Keratinocyte (primary cell): Measurements from ENCODE around the gene CDC25A. TPM values are rescaled to one million over a fixed set of nuclear protein-coding genes. Genes with fewer than 3 reads are reported as not detected.

Experiments
- DNase-seq: peaks from one replicate; pipeline ENCODE4 v3.0.0-alpha.2; 2011; ENCODE audit warnings: low read depth, missing footprints, low spot score
- FAIRE-seq: peaks from 2 replicates; lab custom pipeline; 2011; peaks lifted over from hg19 to GRCh38; lab: Jason Lieb, UNC
- H2AFZ ChIP-seq: 2 replicates; pipeline ENCODE4 v1.6.0; 2012; ENCODE audit warnings: low read length, control low read depth, inconsistent platforms; ENCODE audit not compliant: control insufficient read depth
- H3K27ac ChIP-seq: 2 replicates; pipeline ENCODE4 v1.5.1; 2011; ENCODE audit warnings: low read length; ENCODE audit not compliant: control insufficient read depth, insufficient read depth
- H3K27me3 ChIP-seq: 3 replicates; pipeline ENCODE4 v1.6.0; 2011; ENCODE audit warnings: low read length; ENCODE audit not compliant: control insufficient read depth, insufficient read depth; ENCODE audit errors: extremely low read depth
- H3K36me3 ChIP-seq, 2 experiments: 2 replicates in 1 of 2; 3 replicates in 1 of 2; pipeline ENCODE4 v1.5.1; 2011; ENCODE audit warnings: low read length in 2 of 2, mild to moderate bottlenecking in 1 of 2; ENCODE audit not compliant: control insufficient read depth in 2 of 2, insufficient read depth in 2 of 2; ENCODE audit errors: extremely low read depth in 1 of 2
- H3K4me1 ChIP-seq: 3 replicates; pipeline ENCODE4 v1.5.1; 2011; ENCODE audit warnings: low read length; ENCODE audit not compliant: control insufficient read depth, insufficient read depth; ENCODE audit errors: extremely low read depth
- H3K4me2 ChIP-seq: 3 replicates; pipeline ENCODE4 v1.6.0; 2011; ENCODE audit warnings: low read depth, low read length; ENCODE audit not compliant: control insufficient read depth, insufficient read depth; ENCODE audit errors: extremely low read depth
- H3K4me3 ChIP-seq, 3 experiments: fragments of 200-600 bp in 1 of 3; sonication (generic) in 1 of 3; 2 replicates in 2 of 3; 3 replicates in 1 of 3; pipeline ENCODE4 v1.5.1; 2011 to 2016; ENCODE audit warnings: low read length in 3 of 3, mild to moderate bottlenecking in 3 of 3, control low read depth in 2 of 3, inconsistent platforms in 1 of 3, low read depth in 1 of 3, mixed read lengths in 1 of 3, mixed run types in 1 of 3, moderate library complexity in 1 of 3; ENCODE audit not compliant: control insufficient read depth in 2 of 3, insufficient read depth in 2 of 3; ENCODE audit errors: extremely low read depth in 1 of 3
- H3K79me2 ChIP-seq: 2 replicates; pipeline ENCODE4 v1.6.0; 2012; ENCODE audit warnings: low read length; ENCODE audit not compliant: control insufficient read depth, insufficient read depth
- H3K9ac ChIP-seq: 3 replicates; pipeline ENCODE4 v1.6.0; 2011; ENCODE audit warnings: low read length; ENCODE audit not compliant: control insufficient read depth, insufficient read depth; ENCODE audit errors: extremely low read depth
- H3K9me1 ChIP-seq: 3 replicates; pipeline ENCODE4 v1.6.0; 2011; ENCODE audit warnings: low read length; ENCODE audit not compliant: control insufficient read depth, insufficient read depth; ENCODE audit errors: extremely low read depth
- H3K9me3 ChIP-seq: 2 replicates; pipeline ENCODE4 v1.5.1; 2012; ENCODE audit warnings: low read depth, low read length; ENCODE audit not compliant: control insufficient read depth
- H4K20me1 ChIP-seq: 3 replicates; pipeline ENCODE4 v1.6.0; 2011; ENCODE audit warnings: low read length; ENCODE audit not compliant: control insufficient read depth, insufficient read depth; ENCODE audit errors: extremely low read depth
- CTCF ChIP-seq, 3 experiments: IDR thresholded peaks in 1 of 3; conservative IDR thresholded peaks in 1 of 3; optimal IDR thresholded peaks in 1 of 3; 2 replicates in 2 of 3; 3 replicates in 1 of 3; pipeline versions ENCODE3 to v1.5.1; 2011; ENCODE audit warnings: low read length in 3 of 3, mild to moderate bottlenecking in 3 of 3, moderate library complexity in 2 of 3, control low read depth in 1 of 3, inconsistent platforms in 1 of 3; ENCODE audit not compliant: insufficient read depth in 2 of 3; ENCODE audit errors: extremely low read depth in 1 of 3
- EZH2 ChIP-seq: IDR thresholded peaks from one replicate; pipeline ENCODE4 v1.6.1; 2012; ENCODE audit warnings: inconsistent platforms, mild to moderate bottlenecking, low read length, moderate library complexity
- dilution Hi-C: fragments of 300-500 bp; cut with MboI; formaldehyde crosslinking; loops from one replicate; pipeline ENCODE4 v1.7.0; 2020; ENCODE audit warnings: low sequenced_read_pairs; ENCODE audit not compliant: extremely low pct_ligation_motif_present
- polyA plus RNA-seq, 5 experiments: library from polyadenylated mRNA; depleted of rRNA in 3 of 5; stranded (reverse) in 3 of 5; stranded (forward) in 1 of 5; unstranded in 1 of 5; fragments of >200 nt; gene quantifications; 1 replicate in 1 of 5; 2 replicates in 3 of 5; 3 replicates in 1 of 5; pipeline versions ENCODE4 v1.2.1 to v1.2.3, GENCODE V29; 2011 to 2012; ENCODE audit warnings: missing spikeins in 2 of 5, low read depth in 1 of 5, low replicate concordance in 1 of 5

Gene CDC25A
- polyA plus RNA-seq, 1 donor (not counting 4 experiments of a cell fraction or from before 2014, with no cell fraction given) = 5.5 TPM

GRCh38 chr3:48122504-48122903 lies 65.7 kb downstream of the CDC25A start:
- Histone ChIP-seq H3K27ac (no peak overlapping the region), H4K20me1 (no peaks in the 10 kb centered on the region), H3K4me2 (no peak overlapping the region), H3K4me1 (peaks cover 12% of the 10 kb centered on the region), H3K4me3 (no peak overlapping the region), H3K9ac (no peak overlapping the region), H3K27me3 (no peaks in the 10 kb centered on the region), H3K36me3 (no peaks in the 10 kb centered on the region), H2AFZ (no peak overlapping the region), H3K9me3 (no peaks in the 10 kb centered on the region), H3K9me1 (no peaks in the 10 kb centered on the region), H3K79me2 (no peaks in the 10 kb centered on the region)
- DNase-seq (no peak), FAIRE-seq (no peak)
- TF ChIP-seq EZH2 = no peak
- no peak for TF ChIP-seq CTCF (optimal IDR thresholded peaks at IDR 0.05 in 1 of 3, IDR thresholded peaks at IDR 0.05 in 1 of 3, conservative IDR thresholded peaks at IDR 0.05 in 1 of 3; ENCODE audit: extremely low read depth in 1 of 3, insufficient read depth in 2 of 3, low read length in 3 of 3)
- dilution Hi-C loops = no loop called here

- Histone ChIP-seq H3K4me2 (no peak overlapping the region), H3K4me1 (peaks cover 9% of the 10 kb centered on the region), H3K9me1 (no peaks in the 10 kb centered on the region), H3K4me3 (no peak overlapping the region), H3K36me3 (no peaks in the 10 kb centered on the region), H3K27me3 (no peaks in the 10 kb centered on the region), H3K9ac (no peak overlapping the region), H3K79me2 (no peaks in the 10 kb centered on the region), H3K27ac (no peak overlapping the region), H3K9me3 (no peaks in the 10 kb centered on the region), H2AFZ (no peak overlapping the region), H4K20me1 (no peaks in the 10 kb centered on the region)
- TF ChIP-seq EZH2 = no peak
- no peak for TF ChIP-seq CTCF (optimal IDR thresholded peaks at IDR 0.05 in 1 of 3, IDR thresholded peaks at IDR 0.05 in 1 of 3, conservative IDR thresholded peaks at IDR 0.05 in 1 of 3; ENCODE audit: extremely low read depth in 1 of 3, insufficient read depth in 2 of 3, low read length in 3 of 3)
- FAIRE-seq = no peak
- dilution Hi-C loops = no loop called here
- DNase-seq = no peak
Observed at GRCh38 chr3:48120223-48120622, 68.0 kb downstream of the CDC25A start.
